K562 (cell line): Measurements from ENCODE around the gene PRR7. TPM values are rescaled to one million over a fixed set of nuclear protein-coding genes. Genes with fewer than 3 reads are reported as not detected.

ENCODE experiments used
- ATAC-seq: fragments of 200-7000 bp; cut with Tn5 transposase; 3 replicates; pipeline ENCODE4 v1.9.1; 2020; ENCODE audit warnings: moderate library complexity
- BruUV-seq: library from RNA; stranded (reverse); fragments of 400-500 nt; replicated peaks from 2 replicates; lab custom pipeline; 2021; lab: Mats Ljungman, UMichigan
- CTCF ChIA-PET: fragments of 300-600 bp; formaldehyde crosslinking; extraction: SDS; loops from one replicate; lab custom pipeline; 2021; ENCODE audit warnings: low intra/inter-chr PET ratio; lab: Yijun Ruan, JAX
- POLR2A ChIA-PET: fragments of 300-600, 350-650 bp; sonication (Branson Sonifier 250); formaldehyde crosslinking; extraction: SDS; loops from one replicate; lab custom pipeline; 2021; ENCODE audit warnings: antibody characterized with exemption, inconsistent platforms; lab: Yijun Ruan, JAX
- DNase-seq, 4 experiments: peaks; one replicate each; pipeline versions ENCODE4 v3.0.0 to v3.0.0-alpha.2; 2011 to 2018; ENCODE audit warnings: low spot score in 3 of 4, mixed read lengths in 3 of 4; ENCODE audit errors: extremely low read depth in 1 of 4
- FAIRE-seq: peaks from 2 replicates; lab custom pipeline; 2011; peaks lifted over from hg19 to GRCh38; lab: Jason Lieb, UNC
- H2AFZ ChIP-seq: 2 replicates; pipeline ENCODE4 v1.6.0; 2011; ENCODE audit warnings: low read depth, low read length, control low read depth, inconsistent platforms
- H3K27ac ChIP-seq: fragments of 200-600 bp; 3 replicates; pipeline ENCODE4 v1.8.0; 2011; ENCODE audit warnings: low read depth, mild to moderate bottlenecking, control low read depth, inconsistent platforms, low read length, moderate library complexity, mixed read lengths; ENCODE audit errors: extremely low read depth
- H3K27me3 ChIP-seq, 2 experiments: fragments of 300-600 bp in 1 of 2; 2 replicates in 1 of 2; 3 replicates in 1 of 2; pipeline versions ENCODE4 v1.6.0 to v1.8.0; 2011; ENCODE audit warnings: inconsistent platforms in 2 of 2, low read length in 2 of 2, mild to moderate bottlenecking in 1 of 2, mixed read lengths in 1 of 2, moderate library complexity in 1 of 2; ENCODE audit not compliant: control insufficient read depth in 2 of 2, insufficient read depth in 2 of 2
- H3K36me3 ChIP-seq: fragments of 300-600 bp; 3 replicates; pipeline ENCODE4 v1.8.0; 2011; ENCODE audit warnings: mild to moderate bottlenecking, low read length, inconsistent platforms; ENCODE audit not compliant: control insufficient read depth, insufficient read depth
- H3K4me1 ChIP-seq, 2 experiments: fragments of 200-600 bp in 1 of 2; replicated peaks in 1 of 2; 2 replicates in 1 of 2; 3 replicates in 1 of 2; pipeline versions ENCODE4 v1.5.1 to v1.8.0; 2011; ENCODE audit warnings: inconsistent platforms in 2 of 2, low read length in 2 of 2, mild to moderate bottlenecking in 1 of 2, mixed read lengths in 1 of 2, moderate library complexity in 1 of 2; ENCODE audit not compliant: control insufficient read depth in 2 of 2, insufficient read depth in 2 of 2
- H3K4me2 ChIP-seq: 2 replicates; pipeline ENCODE4 v1.6.1; 2011; ENCODE audit warnings: low read length, control low read depth, inconsistent platforms, mixed read lengths; ENCODE audit not compliant: insufficient read depth
- H3K4me3 ChIP-seq: fragments of 200-600 bp; sonication (generic), shearing (Covaris generic); 2 replicates; pipeline ENCODE4 v1.5.1; 2016; ENCODE audit warnings: control low read depth, inconsistent platforms
- H3K79me2 ChIP-seq: fragments of 200-600 bp; 3 replicates; pipeline ENCODE4 v1.8.0; 2011; ENCODE audit warnings: low read length, inconsistent platforms; ENCODE audit not compliant: control insufficient read depth, insufficient read depth
- H3K9ac ChIP-seq, 2 experiments: 2 replicates each; pipeline versions ENCODE4 v1.6.0 to v1.6.1; 2011; ENCODE audit warnings: low read depth in 2 of 2, low read length in 2 of 2, control low read depth in 1 of 2, inconsistent platforms in 1 of 2, mild to moderate bottlenecking in 1 of 2, mixed read lengths in 1 of 2; ENCODE audit not compliant: insufficient read depth in 1 of 2
- H3K9me1 ChIP-seq: one replicate; pipeline ENCODE4 v1.6.0; 2011; ENCODE audit warnings: inconsistent platforms, mild to moderate bottlenecking, low read length, moderate library complexity; ENCODE audit not compliant: control insufficient read depth, insufficient read depth
- H3K9me3 ChIP-seq: replicated peaks from 2 replicates; pipeline ENCODE4 v1.5.1; 2011; ENCODE audit warnings: low read depth, low read length, inconsistent platforms; ENCODE audit not compliant: control insufficient read depth, insufficient read depth
- H4K20me1 ChIP-seq: replicated peaks from 2 replicates; pipeline ENCODE4 v1.6.1; 2011; ENCODE audit warnings: low read length, inconsistent platforms, mixed read lengths; ENCODE audit not compliant: control insufficient read depth, insufficient read depth
- KDM5B ChIP-seq: fragments of 200-600 bp; sonication (generic); IDR thresholded peaks from 2 replicates; pipeline ENCODE4 v1.6.1; 2012; ENCODE audit warnings: low read depth, mild to moderate bottlenecking, moderate library complexity, low read length, control low read depth, inconsistent platforms; ENCODE audit not compliant: insufficient replicate concordance
- MXI1 ChIP-seq: IDR thresholded peaks from 2 replicates; pipeline ENCODE4 v1.6.1; 2011; ENCODE audit warnings: low read depth, mild to moderate bottlenecking, improper control_type of control experiment, low read length
- PRDM10 ChIP-seq: fragments of 450-650 bp; IDR thresholded peaks from 2 replicates; pipeline ENCODE4 v1.6.1; 2018; ENCODE audit not compliant: partially characterized antibody
- ZNF740 ChIP-seq, 3 experiments: fragments of 200-800 bp in 1 of 3; sonication (Bioruptor generic) in 1 of 3; sonication (generic) in 1 of 3; formaldehyde crosslinking in 1 of 3; IDR thresholded peaks; 2 replicates each; pipeline versions ENCODE4 v1.6.1 to v1.8.0; 2016 to 2022; ENCODE audit warnings: mild to moderate bottlenecking in 2 of 3, missing compliant biosample characterization in 2 of 3, missing genetic modification characterization in 2 of 3, missing genetic modification reagents in 1 of 3
- WGBS: fragments of 100-300 bp; shearing (Covaris generic); methylation state at CpG from one replicate; pipeline ENCODE4 v1.1.6; 2016; ENCODE audit warnings: low coverage, mixed read lengths; ENCODE audit not compliant: insufficient coverage; ENCODE audit errors: missing lambda C conversion rate; 5-methylcytosine and 5-hydroxymethylcytosine counted together
- in situ Hi-C: fragments of 300-500 bp; cut with MboI; formaldehyde crosslinking; loops from 4 replicates; pipeline ENCODE4 v1.15.0; 2018; ENCODE audit warnings: inconsistent platforms, mixed read lengths
- intact Hi-C: fragments of 100-400 bp; cut with micrococcal nuclease; formaldehyde crosslinking; loops from 2 replicates; pipeline ENCODE4 v1.14.2; 2022
- polyA plus RNA-seq, 8 experiments: library from polyadenylated mRNA; depleted of rRNA in 4 of 8; stranded (reverse) in 5 of 8; unstranded in 3 of 8; fragments of >200 nt; fragmentation: Nextera tagmentation in 2 of 8; fragmentation: Illumina TruSeq in 1 of 8; extraction: Ambion mirVana in 2 of 8; extraction: Trizol in 1 of 8; gene quantifications; 2 replicates each; pipeline versions ENCODE4 v1.2.1 to v1.2.3, GENCODE V29; 2011 to 2014; ENCODE audit warnings: inconsistent platforms in 1 of 8, missing spikeins in 1 of 8
- total RNA-seq, 7 experiments: library from RNA; depleted of rRNA in 6 of 7; stranded (reverse); fragments of >200 nt in 6 of 7; fragmentation: Illumina TruSeq in 2 of 7; extraction: Trizol in 2 of 7; gene quantifications; 2 replicates each; pipeline versions ENCODE4 v1.2.1 to v1.2.3, GENCODE V29; 2011 to 2021; ENCODE audit warnings: low replicate concordance in 1 of 7

Gene PRR7
- total and polyA plus RNA-seq, 9 of the 15 experiments (the other 6 are each of a cell fraction or from before 2014, with no cell fraction given): 0.80 to 11.3 (median 10.4) TPM; not detected in 4

GRCh38 chr5:177421062-177421798 lies 25.4 kb upstream of the PRR7 start:
- no peaks in the 10 kb centered on the region for H3K9me3 ChIP-seq
- in situ Hi-C loops: no loop called here
- no peaks in the 10 kb centered on the region for H3K9me1 ChIP-seq
- H3K4me1 ChIP-seq: peaks cover 10% of the 10 kb centered on the region in 2 experiments
- no peaks in the 10 kb centered on the region for H3K79me2 ChIP-seq
- no peak for TF ChIP-seq ZNF740 (CRISPR knock-in tag; IDR thresholded peaks at IDR 0.05)
- TF ChIP-seq ZNF740 (tag; IDR thresholded peaks at IDR 0.05): no peak
- TF ChIP-seq MXI1: no peak
- no peak for TF ChIP-seq KDM5B
- TF ChIP-seq PRDM10: peak; percentile 72
- TF ChIP-seq, all 486 proteins: peak for 1
- no peaks in the 10 kb centered on the region for H4K20me1 ChIP-seq
- FAIRE-seq: no peak
- H3K4me3 ChIP-seq: no peak overlapping the region
- intact Hi-C loops: no loop called here
- no peaks in the 10 kb centered on the region for H3K27me3 ChIP-seq
- no peak for ATAC-seq
- H3K27ac ChIP-seq: no peak overlapping the region
- BruUV-seq: no TSS peak
- no peak overlapping the region for H3K4me2 ChIP-seq
- DNase-seq: no peak
- WGBS: 53% methylated on average over 6 of the region's 6 CpGs
- POLR2A ChIA-PET: interaction anchor here (0.9 kb wide), 1 partner anchor 25 kb away, joined by 3 read pairs; the partner anchor contains the start of gene PRR7
- no peaks in the 10 kb centered on the region for H3K36me3 ChIP-seq
- H3K9ac ChIP-seq: no peak overlapping the region; a peak in 1 of 4 replicates
- CTCF ChIA-PET: no interaction called here
- H2AFZ ChIP-seq: peak overlapping the region; percentile 74
